ENCODE results near the gene JMY. TPM values are rescaled to one million over a fixed set of nuclear protein-coding genes. Genes with fewer than 3 reads are reported as not detected.

JMY gene
- total RNA-seq, 1 experiment from 2014 or later: 19.3 TPM

GRCh38 chr5:79209505-79209904 lies 26.4 kb upstream of the JMY start:
- Mint-ChIP-seq H3K36me3 (ENCODE audit: insufficient read depth, unreplicated experiment) (peaks cover 21% of the 10 kb centered on the region), H3K27ac (ENCODE audit: low read depth, unreplicated experiment) (no peak overlapping the region), H3K4me3 (ENCODE audit: unreplicated experiment) (no peak overlapping the region), H3K4me1 (ENCODE audit: insufficient read depth, unreplicated experiment) (no peaks in the 10 kb centered on the region), H3K9me3 (ENCODE audit: unreplicated experiment) (no peaks in the 10 kb centered on the region), H3K27me3 (ENCODE audit: insufficient read depth, unreplicated experiment) (no peaks in the 10 kb centered on the region)
- POLR2A ChIA-PET: no interaction called here
- CTCF ChIA-PET: interaction anchor here (1.0 kb wide), 1 partner anchor 9 kb away, joined by 3 read pairs; no protein-coding TSS in a partner anchor
- intact Hi-C loops (cut with micrococcal nuclease): no loop called here
- TF ChIP-seq CTCF (IDR thresholded peaks at IDR 0.05; ENCODE audit: unreplicated experiment): no peak
- no peak for DNase-seq (ENCODE audit: unreplicated experiment)
- no TSS peak for BruUV-seq (replicated peaks)

GRCh38 chr5:79224286-79224984 lies 11.5 kb upstream of the JMY start:
- H3K27me3 Mint-ChIP-seq (ENCODE audit: insufficient read depth, unreplicated experiment): no peaks in the 10 kb centered on the region
- no peak overlapping the region for H3K4me3 Mint-ChIP-seq (ENCODE audit: unreplicated experiment)
- H3K9me3 Mint-ChIP-seq (ENCODE audit: unreplicated experiment): no peaks in the 10 kb centered on the region
- peaks cover 41% of the 10 kb centered on the region for H3K36me3 Mint-ChIP-seq (ENCODE audit: insufficient read depth, unreplicated experiment)
- no peak overlapping the region for H3K27ac Mint-ChIP-seq (ENCODE audit: low read depth, unreplicated experiment)
- intact Hi-C loops (cut with micrococcal nuclease): no loop called here
- TF ChIP-seq CTCF (IDR thresholded peaks at IDR 0.05; ENCODE audit: unreplicated experiment): no peak
- H3K4me1 Mint-ChIP-seq (ENCODE audit: insufficient read depth, unreplicated experiment): peaks cover 4% of the 10 kb centered on the region
- ChIA-PET CTCF (no interaction called here), POLR2A (interaction anchor here (2.6 kb wide), 1 partner anchor 11 kb away, joined by 8 read pairs; the partner anchor contains the start of gene JMY)
- no TSS peak for BruUV-seq (replicated peaks)
- DNase-seq (ENCODE audit: unreplicated experiment): no peak

GRCh38 chr5:79225026-79225425 lies 10.9 kb upstream of the JMY start:
- no peak overlapping the region for H3K4me3 Mint-ChIP-seq (ENCODE audit: unreplicated experiment)
- no peak for TF ChIP-seq CTCF (IDR thresholded peaks at IDR 0.05; ENCODE audit: unreplicated experiment)
- H3K4me1 Mint-ChIP-seq (ENCODE audit: insufficient read depth, unreplicated experiment): peaks cover 7% of the 10 kb centered on the region
- peaks cover 45% of the 10 kb centered on the region for H3K36me3 Mint-ChIP-seq (ENCODE audit: insufficient read depth, unreplicated experiment)
- no peaks in the 10 kb centered on the region for H3K9me3 Mint-ChIP-seq (ENCODE audit: unreplicated experiment)
- ChIA-PET POLR2A (interaction anchor here (0.7 to 2.6 kb wide), 2 partner anchors 11 to 119 kb away, joined by 3 to 8 read pairs; partner anchors contain the start of gene JMY), CTCF (interaction anchor here (0.6 kb wide), 1 partner anchor 209 kb away, joined by 4 read pairs; no protein-coding TSS in a partner anchor)
- intact Hi-C loops (cut with micrococcal nuclease): no loop called here
- BruUV-seq (replicated peaks): no TSS peak
- H3K27ac Mint-ChIP-seq (ENCODE audit: low read depth, unreplicated experiment): no peak overlapping the region
- no peaks in the 10 kb centered on the region for H3K27me3 Mint-ChIP-seq (ENCODE audit: insufficient read depth, unreplicated experiment)
- no peak for DNase-seq (ENCODE audit: unreplicated experiment)

GRCh38 chr5:79225441-79225840 lies 10.5 kb upstream of the JMY start:
- Mint-ChIP-seq H3K4me3 (ENCODE audit: unreplicated experiment) (no peak overlapping the region), H3K9me3 (ENCODE audit: unreplicated experiment) (no peaks in the 10 kb centered on the region), H3K36me3 (ENCODE audit: insufficient read depth, unreplicated experiment) (peaks cover 43% of the 10 kb centered on the region), H3K4me1 (ENCODE audit: insufficient read depth, unreplicated experiment) (peaks cover 7% of the 10 kb centered on the region), H3K27ac (ENCODE audit: low read depth, unreplicated experiment) (no peak overlapping the region), H3K27me3 (ENCODE audit: insufficient read depth, unreplicated experiment) (no peaks in the 10 kb centered on the region)
- no peak for TF ChIP-seq CTCF (IDR thresholded peaks at IDR 0.05; ENCODE audit: unreplicated experiment)
- no peak for DNase-seq (ENCODE audit: unreplicated experiment)
- ChIA-PET CTCF (interaction anchor here (0.6 kb wide), 1 partner anchor 209 kb away, joined by 4 read pairs; no protein-coding TSS in a partner anchor), POLR2A (interaction anchor here (0.7 to 2.6 kb wide), 3 partner anchors 10 to 120 kb away, joined by 3 to 8 read pairs (median 3); partner anchors contain the start of gene JMY)
- intact Hi-C loops (cut with micrococcal nuclease): no loop called here
- BruUV-seq (replicated peaks): no TSS peak
